Gastrocnemius medialis (tissue), 4 donors: ENCODE measurements around the gene AKAP6. TPM values are rescaled to one million over a fixed set of nuclear protein-coding genes. Genes with fewer than 3 reads are reported as not detected.

ENCODE experiments used
- ATAC-seq, 2 donors: fragments of 150-250 bp; one replicate each; pipeline ENCODE4 v1.9.1; 2016
- DNase-seq, 2 donors: peaks; one replicate each; pipeline ENCODE4 v3.0.0-alpha.2; 2019
- H3K27ac ChIP-seq, 4 donors: fragments of 200-600 bp; sonication (generic); 1 replicate in 1 of 4; 2 replicates in 3 of 4; pipeline ENCODE4 v1.5.1; 2016 to 2018; ENCODE audit warnings: mild to moderate bottlenecking in 2 of 4, moderate library complexity in 1 of 4
- H3K27me3 ChIP-seq, 3 donors: fragments of 200-600 bp; sonication (generic) in 2 of 3; 1 replicate in 1 of 3; 2 replicates in 2 of 3; pipeline versions ENCODE4 v1.5.1 to v1.6.0; 2016 to 2019; ENCODE audit warnings: mild to moderate bottlenecking in 1 of 3, moderate library complexity in 1 of 3
- H3K36me3 ChIP-seq, 2 donors: fragments of 200-600 bp; sonication (generic) in 1 of 2; one replicate each; pipeline ENCODE4 v1.5.1; 2017 to 2018
- H3K4me1 ChIP-seq, 2 donors: fragments of 200-600 bp; sonication (generic) in 1 of 2; one replicate each; pipeline ENCODE4 v1.5.1; 2016 to 2017; ENCODE audit warnings: mild to moderate bottlenecking in 2 of 2
- H3K4me3 ChIP-seq, 4 donors: fragments of 200-600 bp; sonication (generic) in 3 of 4; 1 replicate in 1 of 4; 2 replicates in 3 of 4; pipeline ENCODE4 v1.5.1; 2016 to 2019; ENCODE audit warnings: mild to moderate bottlenecking in 2 of 4
- H3K9me3 ChIP-seq, 3 donors: fragments of 200-600 bp; sonication (generic) in 2 of 3; 1 replicate in 1 of 3; 2 replicates in 2 of 3; pipeline ENCODE4 v1.5.1; 2016 to 2019
- POLR2A ChIP-seq, 2 donors: fragments of 450-650 bp; IDR thresholded peaks; one replicate each; pipeline ENCODE4 v1.6.1; 2017; ENCODE audit warnings: antibody characterized with exemption in 2 of 2, mild to moderate bottlenecking in 2 of 2, moderate library complexity in 2 of 2
- in situ Hi-C, 4 donors: fragments of 200-750 bp; cut with MboI; loops; one replicate each; pipeline versions ENCODE4 v1.15.0 to v1.8.0; 2017; ENCODE audit warnings: low sequenced_read_pairs in 4 of 4
- intact Hi-C: fragments of 100-400 bp; cut with DNase I; formaldehyde crosslinking; loops from one replicate; pipeline ENCODE4 v1.15.1; 2023; ENCODE audit warnings: low total_unique reads
- total RNA-seq, 4 donors: library from RNA; depleted of rRNA; stranded (reverse); fragments of >200 nt; gene quantifications; one replicate each; pipeline versions ENCODE4 v1.1.0 to v1.2.3, GENCODE V29; 2016
- TF ChIP-seq, protein P1 (sequence below), 5 experiments: fragments of 450-650 bp in 3 of 5; fragments of 200-600 bp in 2 of 5; sonication (generic) in 2 of 5; IDR thresholded peaks in 4 of 5; conservative IDR thresholded peaks in 1 of 5; 1 replicate in 4 of 5; 2 replicates in 1 of 5; pipeline ENCODE4 v1.5.1; 2016 to 2019; ENCODE audit warnings: antibody characterized with exemption in 5 of 5, mild to moderate bottlenecking in 3 of 5, moderate library complexity in 3 of 5

The AKAP6 gene
- total RNA-seq, 4 donors from 2014 or later: 23.2 to 59.2 (median 32.1) TPM

DNA sequence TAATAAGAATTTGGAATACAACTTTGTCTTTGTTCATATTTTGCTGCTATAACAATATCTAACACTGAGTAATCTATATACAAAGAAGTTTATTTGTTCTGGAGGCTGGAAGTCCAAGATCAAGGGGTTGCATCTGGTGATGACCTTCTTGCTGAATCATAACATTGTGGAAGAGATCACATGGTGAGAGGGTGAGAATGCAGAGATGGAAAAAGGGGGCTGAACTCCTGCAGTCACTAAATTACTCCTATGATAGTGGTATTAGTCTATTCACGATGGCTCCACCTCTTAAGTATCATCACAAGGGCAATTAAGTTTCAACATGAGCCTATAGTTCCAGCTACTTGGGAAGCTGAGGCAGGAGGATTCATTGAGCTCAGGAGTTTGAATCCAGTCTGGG is 4.5 kb upstream of the AKAP6 start:
- Histone ChIP-seq H3K4me1 (peaks cover 9% of the 10 kb centered on the region in 2 donors), H3K27me3 (no peaks in the 10 kb centered on the region), H3K9me3 (no peaks in the 10 kb centered on the region), H3K36me3 (no peaks in the 10 kb centered on the region), H3K27ac (no peak overlapping the region), H3K4me3 (no peak overlapping the region)
- DNase-seq (no peak), ATAC-seq (no peak)
- intact Hi-C loops (loop anchor here (5.0 kb wide), 1 partner anchor 148 kb away; no protein-coding TSS in a partner anchor), in situ Hi-C loops (no loop called here)
- TF ChIP-seq, protein P1, sequence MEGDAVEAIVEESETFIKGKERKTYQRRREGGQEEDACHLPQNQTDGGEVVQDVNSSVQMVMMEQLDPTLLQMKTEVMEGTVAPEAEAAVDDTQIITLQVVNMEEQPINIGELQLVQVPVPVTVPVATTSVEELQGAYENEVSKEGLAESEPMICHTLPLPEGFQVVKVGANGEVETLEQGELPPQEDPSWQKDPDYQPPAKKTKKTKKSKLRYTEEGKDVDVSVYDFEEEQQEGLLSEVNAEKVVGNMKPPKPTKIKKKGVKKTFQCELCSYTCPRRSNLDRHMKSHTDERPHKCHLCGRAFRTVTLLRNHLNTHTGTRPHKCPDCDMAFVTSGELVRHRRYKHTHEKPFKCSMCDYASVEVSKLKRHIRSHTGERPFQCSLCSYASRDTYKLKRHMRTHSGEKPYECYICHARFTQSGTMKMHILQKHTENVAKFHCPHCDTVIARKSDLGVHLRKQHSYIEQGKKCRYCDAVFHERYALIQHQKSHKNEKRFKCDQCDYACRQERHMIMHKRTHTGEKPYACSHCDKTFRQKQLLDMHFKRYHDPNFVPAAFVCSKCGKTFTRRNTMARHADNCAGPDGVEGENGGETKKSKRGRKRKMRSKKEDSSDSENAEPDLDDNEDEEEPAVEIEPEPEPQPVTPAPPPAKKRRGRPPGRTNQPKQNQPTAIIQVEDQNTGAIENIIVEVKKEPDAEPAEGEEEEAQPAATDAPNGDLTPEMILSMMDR (IDR thresholded peaks at IDR 0.05 in 4 of 5, conservative IDR thresholded peaks at IDR 0.05 in 1 of 5): no peak
- TF ChIP-seq POLR2A (IDR thresholded peaks at IDR 0.05): no peak

DNA sequence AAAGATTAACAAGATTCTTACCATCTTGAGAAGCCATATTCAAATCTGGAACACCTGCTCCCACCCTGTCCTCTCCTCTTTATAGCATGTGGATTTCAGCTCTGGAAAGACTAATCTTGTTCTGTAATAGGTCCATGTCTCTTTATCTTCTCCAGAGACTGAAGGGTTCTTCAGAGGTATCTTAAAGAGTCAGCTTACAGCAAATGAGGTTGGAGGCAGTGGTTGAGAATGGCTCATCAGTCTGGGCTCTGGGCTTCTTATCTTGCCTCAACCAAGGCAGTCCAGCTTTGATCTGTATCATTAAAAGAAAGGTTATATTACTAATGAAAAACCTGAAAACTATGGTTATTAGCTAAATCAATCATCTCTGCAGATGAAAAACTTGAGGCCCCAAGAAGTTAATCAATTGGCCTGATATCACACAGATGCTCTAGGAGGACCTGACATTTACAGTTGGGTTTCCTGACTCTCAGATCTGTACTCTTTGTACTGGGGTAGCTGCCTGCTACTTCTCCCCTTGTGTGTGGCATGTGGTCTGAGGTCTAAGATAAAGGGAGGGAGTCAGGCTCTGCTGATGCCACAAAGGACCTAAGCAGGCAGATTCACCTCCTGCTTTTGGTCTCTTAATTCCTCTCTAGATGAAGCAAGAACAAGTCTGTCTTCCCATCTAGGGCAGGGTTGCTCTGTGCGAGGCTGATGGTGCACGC is 1.7 kb upstream of the AKAP6 start:
- intact Hi-C loops (no loop called here), in situ Hi-C loops (no loop called here)
- Histone ChIP-seq H3K9me3 (no peaks in the 10 kb centered on the region), H3K4me1 (peaks cover 0 to 8% of the 10 kb centered on the region in 2 donors), H3K27me3 (no peaks in the 10 kb centered on the region), H3K4me3 (no peak overlapping the region), H3K36me3 (no peaks in the 10 kb centered on the region), H3K27ac (no peak overlapping the region)
- no peak for TF ChIP-seq POLR2A (IDR thresholded peaks at IDR 0.05)
- TF ChIP-seq, protein P1 (IDR thresholded peaks at IDR 0.05 in 4 of 5, conservative IDR thresholded peaks at IDR 0.05 in 1 of 5): no peak
- ATAC-seq (no peak), DNase-seq (no peak)

DNA sequence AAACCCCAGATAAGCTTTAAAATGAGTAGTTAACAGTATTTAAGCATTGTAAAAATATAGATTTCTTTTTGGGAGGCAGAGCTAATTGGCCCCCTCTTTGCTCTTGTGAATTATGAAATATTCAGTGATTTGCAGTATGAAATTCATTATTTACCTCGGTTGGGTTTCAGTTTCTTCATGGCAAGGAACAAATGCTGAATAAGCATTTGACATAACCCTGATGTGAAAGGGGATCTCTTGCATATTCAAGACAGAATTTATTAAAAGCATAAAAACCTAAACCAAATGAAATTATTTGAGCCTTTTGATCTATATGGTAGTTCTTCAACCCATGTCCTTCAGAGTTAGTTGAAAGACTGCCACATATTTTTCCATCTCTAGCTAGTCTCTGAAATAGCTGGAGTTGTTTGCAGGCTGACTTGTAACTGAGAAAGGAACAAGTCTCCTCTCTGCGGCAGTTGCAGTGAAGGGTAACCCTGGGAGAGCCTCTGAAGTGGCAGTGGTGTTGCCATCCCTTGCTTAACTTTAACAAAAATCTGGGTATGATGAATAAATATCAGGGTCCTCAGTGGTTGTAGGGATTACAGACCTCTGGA is 690 bp downstream of the AKAP6 start:
- DNase-seq (no peak), ATAC-seq (no peak)
- H3K9me3 ChIP-seq: no peaks in the 10 kb centered on the region
- TF ChIP-seq POLR2A (IDR thresholded peaks at IDR 0.05): no peak
- TF ChIP-seq, protein P1 (IDR thresholded peaks at IDR 0.05 in 4 of 5, conservative IDR thresholded peaks at IDR 0.05 in 1 of 5): no peak
- in situ Hi-C loops: loop anchor here in 1 of 4 donors (10.0 kb wide), 1 partner anchor 185 kb away; no protein-coding TSS in a partner anchor
- H3K27ac ChIP-seq: no peak overlapping the region
- no peaks in the 10 kb centered on the region for H3K27me3 ChIP-seq
- intact Hi-C loops: no loop called here
- no peak overlapping the region for H3K4me3 ChIP-seq
- H3K36me3 ChIP-seq: no peaks in the 10 kb centered on the region
- H3K4me1 ChIP-seq: peaks cover 0 to 8% of the 10 kb centered on the region in 2 donors

DNA sequence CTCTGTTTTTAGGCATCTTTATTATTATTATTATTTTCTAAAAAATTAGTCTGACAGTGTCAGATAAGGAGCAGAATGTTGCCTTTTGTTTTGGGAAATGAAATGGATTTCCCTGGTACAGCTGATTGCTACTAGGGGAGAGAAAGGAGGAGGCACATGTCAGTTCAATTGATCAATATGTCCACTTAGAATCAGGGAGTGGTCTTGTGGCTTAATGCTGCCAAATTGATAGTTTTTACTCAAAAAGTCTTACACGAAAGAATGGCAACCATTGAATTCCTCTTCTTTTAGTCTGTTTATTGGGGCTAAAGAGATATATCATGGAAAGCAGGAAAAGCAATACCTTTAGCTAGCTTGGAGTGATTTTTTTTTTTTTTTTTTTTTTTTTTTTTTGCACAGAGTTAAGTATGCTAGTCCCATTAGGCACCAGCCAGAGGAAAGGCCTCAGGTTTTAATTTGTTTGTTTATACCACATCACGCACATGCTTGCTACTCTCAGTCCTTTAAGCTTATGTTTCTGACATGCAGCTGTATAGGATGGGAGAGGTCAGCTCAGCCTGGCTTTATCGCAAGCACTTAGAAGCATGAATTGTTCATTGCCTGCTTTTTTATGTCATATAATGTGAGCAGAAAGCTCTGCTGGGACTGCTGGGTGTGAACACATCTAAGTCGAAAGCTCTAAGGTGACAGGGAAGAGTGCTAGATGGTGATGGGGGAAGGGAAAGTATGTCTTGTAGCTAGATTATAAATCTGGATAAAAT is 1.4 kb downstream of the AKAP6 start:
- H3K4me3 ChIP-seq: no peak overlapping the region
- no peaks in the 10 kb centered on the region for H3K27me3 ChIP-seq
- ATAC-seq (no peak), DNase-seq (no peak)
- H3K4me1 ChIP-seq: peaks cover 0 to 8% of the 10 kb centered on the region in 2 donors
- no peak overlapping the region for H3K27ac ChIP-seq
- intact Hi-C loops (no loop called here), in situ Hi-C loops (loop anchor here in 1 of 4 donors (10.0 kb wide), 1 partner anchor 184 kb away; no protein-coding TSS in a partner anchor)
- no peaks in the 10 kb centered on the region for H3K9me3 ChIP-seq
- no peaks in the 10 kb centered on the region for H3K36me3 ChIP-seq
- no peak for TF ChIP-seq POLR2A (IDR thresholded peaks at IDR 0.05)
- TF ChIP-seq, protein P1 (IDR thresholded peaks at IDR 0.05 in 4 of 5, conservative IDR thresholded peaks at IDR 0.05 in 1 of 5): no peak
